K562 (cell line): ENCODE data around the gene UNC5B. TPM values are rescaled to one million over a fixed set of nuclear protein-coding genes. Genes with fewer than 3 reads are reported as not detected.

Experiments used
- ATAC-seq: fragments of 200-7000 bp; cut with Tn5 transposase; 3 replicates; pipeline ENCODE4 v1.9.1; 2020; ENCODE audit warnings: moderate library complexity
- BruUV-seq: library from RNA; stranded (reverse); fragments of 400-500 nt; replicated peaks from 2 replicates; lab custom pipeline; 2021; lab: Mats Ljungman, UMichigan
- CTCF ChIA-PET: fragments of 300-600 bp; formaldehyde crosslinking; extraction: SDS; loops from one replicate; lab custom pipeline; 2021; ENCODE audit warnings: low intra/inter-chr PET ratio; lab: Yijun Ruan, JAX
- POLR2A ChIA-PET: fragments of 300-600, 350-650 bp; sonication (Branson Sonifier 250); formaldehyde crosslinking; extraction: SDS; loops from one replicate; lab custom pipeline; 2021; ENCODE audit warnings: antibody characterized with exemption, inconsistent platforms; lab: Yijun Ruan, JAX
- DNase-seq, 4 experiments: peaks; one replicate each; pipeline versions ENCODE4 v3.0.0 to v3.0.0-alpha.2; 2011 to 2018; ENCODE audit warnings: low spot score in 3 of 4, mixed read lengths in 3 of 4; ENCODE audit errors: extremely low read depth in 1 of 4
- FAIRE-seq: peaks from 2 replicates; lab custom pipeline; 2011; peaks lifted over from hg19 to GRCh38; lab: Jason Lieb, UNC
- H2AFZ ChIP-seq: 2 replicates; pipeline ENCODE4 v1.6.0; 2011; ENCODE audit warnings: low read depth, low read length, control low read depth, inconsistent platforms
- H3K27ac ChIP-seq: fragments of 200-600 bp; 3 replicates; pipeline ENCODE4 v1.8.0; 2011; ENCODE audit warnings: low read depth, mild to moderate bottlenecking, control low read depth, inconsistent platforms, low read length, moderate library complexity, mixed read lengths; ENCODE audit errors: extremely low read depth
- H3K27me3 ChIP-seq, 2 experiments: fragments of 300-600 bp in 1 of 2; 2 replicates in 1 of 2; 3 replicates in 1 of 2; pipeline versions ENCODE4 v1.6.0 to v1.8.0; 2011; ENCODE audit warnings: inconsistent platforms in 2 of 2, low read length in 2 of 2, mild to moderate bottlenecking in 1 of 2, mixed read lengths in 1 of 2, moderate library complexity in 1 of 2; ENCODE audit not compliant: control insufficient read depth in 2 of 2, insufficient read depth in 2 of 2
- H3K36me3 ChIP-seq: fragments of 300-600 bp; 3 replicates; pipeline ENCODE4 v1.8.0; 2011; ENCODE audit warnings: mild to moderate bottlenecking, low read length, inconsistent platforms; ENCODE audit not compliant: control insufficient read depth, insufficient read depth
- H3K4me1 ChIP-seq, 2 experiments: fragments of 200-600 bp in 1 of 2; replicated peaks in 1 of 2; 2 replicates in 1 of 2; 3 replicates in 1 of 2; pipeline versions ENCODE4 v1.5.1 to v1.8.0; 2011; ENCODE audit warnings: inconsistent platforms in 2 of 2, low read length in 2 of 2, mild to moderate bottlenecking in 1 of 2, mixed read lengths in 1 of 2, moderate library complexity in 1 of 2; ENCODE audit not compliant: control insufficient read depth in 2 of 2, insufficient read depth in 2 of 2
- H3K4me2 ChIP-seq: 2 replicates; pipeline ENCODE4 v1.6.1; 2011; ENCODE audit warnings: low read length, control low read depth, inconsistent platforms, mixed read lengths; ENCODE audit not compliant: insufficient read depth
- H3K4me3 ChIP-seq: fragments of 200-600 bp; sonication (generic), shearing (Covaris generic); 2 replicates; pipeline ENCODE4 v1.5.1; 2016; ENCODE audit warnings: control low read depth, inconsistent platforms
- H3K79me2 ChIP-seq: fragments of 200-600 bp; 3 replicates; pipeline ENCODE4 v1.8.0; 2011; ENCODE audit warnings: low read length, inconsistent platforms; ENCODE audit not compliant: control insufficient read depth, insufficient read depth
- H3K9ac ChIP-seq, 2 experiments: 2 replicates each; pipeline versions ENCODE4 v1.6.0 to v1.6.1; 2011; ENCODE audit warnings: low read depth in 2 of 2, low read length in 2 of 2, control low read depth in 1 of 2, inconsistent platforms in 1 of 2, mild to moderate bottlenecking in 1 of 2, mixed read lengths in 1 of 2; ENCODE audit not compliant: insufficient read depth in 1 of 2
- H3K9me1 ChIP-seq: one replicate; pipeline ENCODE4 v1.6.0; 2011; ENCODE audit warnings: inconsistent platforms, mild to moderate bottlenecking, low read length, moderate library complexity; ENCODE audit not compliant: control insufficient read depth, insufficient read depth
- H3K9me3 ChIP-seq: replicated peaks from 2 replicates; pipeline ENCODE4 v1.5.1; 2011; ENCODE audit warnings: low read depth, low read length, inconsistent platforms; ENCODE audit not compliant: control insufficient read depth, insufficient read depth
- H4K20me1 ChIP-seq: replicated peaks from 2 replicates; pipeline ENCODE4 v1.6.1; 2011; ENCODE audit warnings: low read length, inconsistent platforms, mixed read lengths; ENCODE audit not compliant: control insufficient read depth, insufficient read depth
- ARID2 ChIP-seq: fragments of 450-650 bp; IDR thresholded peaks from 2 replicates; pipeline ENCODE4 v1.6.1; 2017; ENCODE audit warnings: antibody characterized with exemption, mild to moderate bottlenecking
- CC2D1A ChIP-seq: fragments of 450-650 bp; IDR thresholded peaks from 2 replicates; pipeline ENCODE4 v1.6.1; 2017; ENCODE audit warnings: mild to moderate bottlenecking
- E2F3 ChIP-seq: fragments of 250-450 bp; sonication (Bioruptor Pico); IDR thresholded peaks from 2 replicates; pipeline ENCODE4 v1.4.0; 2020; ENCODE audit warnings: mild to moderate bottlenecking
- KHSRP ChIP-seq: fragments of 450-650 bp; IDR thresholded peaks from 2 replicates; pipeline ENCODE4 v1.6.1; 2017
- SMC3 ChIP-seq: conservative IDR thresholded peaks from 2 replicates; pipeline ENCODE4 v1.6.1; 2011; ENCODE audit warnings: low read depth, low read length, improper control_type of control experiment; ENCODE audit not compliant: insufficient read depth
- SRF ChIP-seq, 2 experiments: fragments of 250-450, 450-650 bp in 1 of 2; sonication (Bioruptor Pico) in 1 of 2; sonication (generic) in 1 of 2; formaldehyde crosslinking; IDR thresholded peaks; 2 replicates each; pipeline versions ENCODE4 v1.5.0 to v1.5.1; 2020 to 2022; ENCODE audit warnings: mild to moderate bottlenecking in 1 of 2, missing genetic modification reagents in 1 of 2
- ZNF165 ChIP-seq: fragments of 250-450 bp; sonication (Bioruptor Pico); IDR thresholded peaks from 2 replicates; pipeline ENCODE4 v1.4.0; 2020; ENCODE audit warnings: borderline replicate concordance
- ZNF212 ChIP-seq: fragments of 450-650 bp; formaldehyde crosslinking; IDR thresholded peaks from 2 replicates; pipeline ENCODE4 v1.4.0; 2020; ENCODE audit warnings: mild to moderate bottlenecking
- ZZZ3 ChIP-seq: fragments of 450-650 bp; IDR thresholded peaks from 2 replicates; pipeline ENCODE4 v1.6.1; 2016; ENCODE audit warnings: antibody characterized with exemption, mild to moderate bottlenecking, moderate library complexity
- WGBS: fragments of 100-300 bp; shearing (Covaris generic); methylation state at CpG from one replicate; pipeline ENCODE4 v1.1.6; 2016; ENCODE audit warnings: low coverage, mixed read lengths; ENCODE audit not compliant: insufficient coverage; ENCODE audit errors: missing lambda C conversion rate; 5-methylcytosine and 5-hydroxymethylcytosine counted together
- in situ Hi-C: fragments of 300-500 bp; cut with MboI; formaldehyde crosslinking; loops from 4 replicates; pipeline ENCODE4 v1.15.0; 2018; ENCODE audit warnings: inconsistent platforms, mixed read lengths
- intact Hi-C: fragments of 100-400 bp; cut with micrococcal nuclease; formaldehyde crosslinking; loops from 2 replicates; pipeline ENCODE4 v1.14.2; 2022
- polyA plus RNA-seq, 8 experiments: library from polyadenylated mRNA; depleted of rRNA in 4 of 8; stranded (reverse) in 5 of 8; unstranded in 3 of 8; fragments of >200 nt; fragmentation: Nextera tagmentation in 2 of 8; fragmentation: Illumina TruSeq in 1 of 8; extraction: Ambion mirVana in 2 of 8; extraction: Trizol in 1 of 8; gene quantifications; 2 replicates each; pipeline versions ENCODE4 v1.2.1 to v1.2.3, GENCODE V29; 2011 to 2014; ENCODE audit warnings: inconsistent platforms in 1 of 8, missing spikeins in 1 of 8
- total RNA-seq, 7 experiments: library from RNA; depleted of rRNA in 6 of 7; stranded (reverse); fragments of >200 nt in 6 of 7; fragmentation: Illumina TruSeq in 2 of 7; extraction: Trizol in 2 of 7; gene quantifications; 2 replicates each; pipeline versions ENCODE4 v1.2.1 to v1.2.3, GENCODE V29; 2011 to 2021; ENCODE audit warnings: low replicate concordance in 1 of 7
- TF ChIP-seq, protein P1 (sequence below), 2 experiments: IDR thresholded peaks; 2 replicates each; pipeline ENCODE4 v1.6.1; 2011; ENCODE audit warnings: borderline replicate concordance in 1 of 2, control low read depth in 1 of 2, low read depth in 1 of 2, low read length in 1 of 2, mild to moderate bottlenecking in 1 of 2, mixed read lengths in 1 of 2, moderate library complexity in 1 of 2; ENCODE audit not compliant: insufficient read depth in 1 of 2, insufficient read length in 1 of 2, poor library complexity in 1 of 2, severe bottlenecking in 1 of 2; ENCODE audit errors: extremely low read depth in 1 of 2
- TF ChIP-seq, protein P2 (sequence below), 2 experiments: fragments of 450-650 bp; formaldehyde crosslinking in 1 of 2; IDR thresholded peaks; 2 replicates each; pipeline versions ENCODE4 v1.4.0 to v1.6.1; 2014 to 2020; ENCODE audit warnings: mild to moderate bottlenecking in 2 of 2, borderline replicate concordance in 1 of 2, low read depth in 1 of 2
- TF ChIP-seq, protein P3 (sequence below): fragments of 250-450 bp; sonication (Bioruptor Pico); IDR thresholded peaks from 2 replicates; pipeline ENCODE4 v1.5.0; 2021

Gene UNC5B
- total and polyA plus RNA-seq, 9 of the 15 experiments (the other 6 are each of a cell fraction or from before 2014, with no cell fraction given): 0.10 to 8.4 (median 2.1) TPM

DNA sequence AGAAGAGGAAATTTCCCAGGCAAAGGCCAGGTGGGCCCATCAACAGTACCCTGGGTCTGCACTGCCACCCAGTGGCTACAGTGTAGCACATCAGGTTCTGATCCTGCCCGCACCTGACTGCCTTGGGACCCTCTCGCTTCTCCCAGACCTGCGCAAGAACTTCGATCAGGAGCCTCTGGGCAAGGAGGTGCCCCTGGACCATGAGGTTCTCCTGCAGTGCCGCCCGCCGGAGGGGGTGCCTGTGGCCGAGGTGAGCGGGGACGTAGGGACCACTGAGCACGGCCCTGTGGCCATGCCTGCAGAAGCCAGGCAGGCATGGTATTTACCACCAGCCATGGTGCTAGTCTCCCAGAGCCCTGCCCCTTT, 72.8 kb downstream of the UNC5B start:
- no peaks in the 10 kb centered on the region for H3K9me3 ChIP-seq
- ChIA-PET CTCF (interaction anchor here (0.5 to 3.3 kb wide), 12 partner anchors 13 to 1063 kb away, joined by 3 to 15 read pairs (median 3); no protein-coding TSS in a partner anchor), POLR2A (interaction anchor here (0.8 to 1.2 kb wide), 4 partner anchors 9 to 31 kb away, joined by 3 read pairs; no protein-coding TSS in a partner anchor)
- no peaks in the 10 kb centered on the region for H3K9me1 ChIP-seq
- BruUV-seq: no TSS peak
- H3K79me2 ChIP-seq: no peaks in the 10 kb centered on the region
- H3K9ac ChIP-seq: no peak overlapping the region
- ATAC-seq: peak; percentile 85
- peak; percentile 69 to 87 (median 83) for DNase-seq
- no peak overlapping the region for H2AFZ ChIP-seq
- in situ Hi-C loops (loop anchor here (5.0 kb wide), 1 partner anchor 363 kb away; no protein-coding TSS in a partner anchor), intact Hi-C loops (loop anchor here (5.0 kb wide), 1 partner anchor 383 kb away; no protein-coding TSS in a partner anchor)
- H3K27me3 ChIP-seq: peaks cover 0 to 27% of the 10 kb centered on the region in 2 experiments; a peak in 2 of 5 replicates
- H3K36me3 ChIP-seq: no peaks in the 10 kb centered on the region
- WGBS: 27% methylated on average over 11 of the region's 11 CpGs
- H3K4me1 ChIP-seq: peaks cover 0 to 12% of the 10 kb centered on the region in 2 experiments; a peak in 3 of 5 replicates
- FAIRE-seq: peak; percentile 92
- no peak overlapping the region for H3K27ac ChIP-seq
- no peak overlapping the region for H3K4me2 ChIP-seq
- H3K4me3 ChIP-seq: no peak overlapping the region
- H4K20me1 ChIP-seq: peaks cover 15% of the 10 kb centered on the region
- TF ChIP-seq KHSRP: no peak
- TF ChIP-seq ZNF165 (CRISPR knock-in tag): no peak
- 0 out of 2 replicates have a peak, but pooled peaks have one; percentile 35 for TF ChIP-seq CC2D1A
- TF ChIP-seq, protein P1, sequence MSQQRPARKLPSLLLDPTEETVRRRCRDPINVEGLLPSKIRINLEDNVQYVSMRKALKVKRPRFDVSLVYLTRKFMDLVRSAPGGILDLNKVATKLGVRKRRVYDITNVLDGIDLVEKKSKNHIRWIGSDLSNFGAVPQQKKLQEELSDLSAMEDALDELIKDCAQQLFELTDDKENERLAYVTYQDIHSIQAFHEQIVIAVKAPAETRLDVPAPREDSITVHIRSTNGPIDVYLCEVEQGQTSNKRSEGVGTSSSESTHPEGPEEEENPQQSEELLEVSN (IDR thresholded peaks at IDR 0.05; ENCODE audit: borderline replicate concordance in 1 of 2, extremely low read depth in 1 of 2, insufficient read depth in 1 of 2, insufficient read length in 1 of 2, low read depth in 1 of 2, low read length in 1 of 2, poor library complexity in 1 of 2, severe bottlenecking in 1 of 2): peak in 1 of 2 experiments; percentile 9
- TF ChIP-seq ZZZ3: no peak
- TF ChIP-seq ARID2: peak; percentile 56
- TF ChIP-seq, protein P2, sequence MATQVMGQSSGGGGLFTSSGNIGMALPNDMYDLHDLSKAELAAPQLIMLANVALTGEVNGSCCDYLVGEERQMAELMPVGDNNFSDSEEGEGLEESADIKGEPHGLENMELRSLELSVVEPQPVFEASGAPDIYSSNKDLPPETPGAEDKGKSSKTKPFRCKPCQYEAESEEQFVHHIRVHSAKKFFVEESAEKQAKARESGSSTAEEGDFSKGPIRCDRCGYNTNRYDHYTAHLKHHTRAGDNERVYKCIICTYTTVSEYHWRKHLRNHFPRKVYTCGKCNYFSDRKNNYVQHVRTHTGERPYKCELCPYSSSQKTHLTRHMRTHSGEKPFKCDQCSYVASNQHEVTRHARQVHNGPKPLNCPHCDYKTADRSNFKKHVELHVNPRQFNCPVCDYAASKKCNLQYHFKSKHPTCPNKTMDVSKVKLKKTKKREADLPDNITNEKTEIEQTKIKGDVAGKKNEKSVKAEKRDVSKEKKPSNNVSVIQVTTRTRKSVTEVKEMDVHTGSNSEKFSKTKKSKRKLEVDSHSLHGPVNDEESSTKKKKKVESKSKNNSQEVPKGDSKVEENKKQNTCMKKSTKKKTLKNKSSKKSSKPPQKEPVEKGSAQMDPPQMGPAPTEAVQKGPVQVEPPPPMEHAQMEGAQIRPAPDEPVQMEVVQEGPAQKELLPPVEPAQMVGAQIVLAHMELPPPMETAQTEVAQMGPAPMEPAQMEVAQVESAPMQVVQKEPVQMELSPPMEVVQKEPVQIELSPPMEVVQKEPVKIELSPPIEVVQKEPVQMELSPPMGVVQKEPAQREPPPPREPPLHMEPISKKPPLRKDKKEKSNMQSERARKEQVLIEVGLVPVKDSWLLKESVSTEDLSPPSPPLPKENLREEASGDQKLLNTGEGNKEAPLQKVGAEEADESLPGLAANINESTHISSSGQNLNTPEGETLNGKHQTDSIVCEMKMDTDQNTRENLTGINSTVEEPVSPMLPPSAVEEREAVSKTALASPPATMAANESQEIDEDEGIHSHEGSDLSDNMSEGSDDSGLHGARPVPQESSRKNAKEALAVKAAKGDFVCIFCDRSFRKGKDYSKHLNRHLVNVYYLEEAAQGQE (IDR thresholded peaks at IDR 0.05; ENCODE audit: borderline replicate concordance): peak; percentile 73
- TF ChIP-seq, protein P2 (CRISPR knock-in tag; IDR thresholded peaks at IDR 0.05; ENCODE audit: low read depth): no peak
- TF ChIP-seq SMC3: peak; percentile 76
- TF ChIP-seq, protein P3, sequence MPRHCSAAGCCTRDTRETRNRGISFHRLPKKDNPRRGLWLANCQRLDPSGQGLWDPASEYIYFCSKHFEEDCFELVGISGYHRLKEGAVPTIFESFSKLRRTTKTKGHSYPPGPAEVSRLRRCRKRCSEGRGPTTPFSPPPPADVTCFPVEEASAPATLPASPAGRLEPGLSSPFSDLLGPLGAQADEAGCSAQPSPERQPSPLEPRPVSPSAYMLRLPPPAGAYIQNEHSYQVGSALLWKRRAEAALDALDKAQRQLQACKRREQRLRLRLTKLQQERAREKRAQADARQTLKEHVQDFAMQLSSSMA (CRISPR knock-in tag): no peak
- no peak for TF ChIP-seq SRF (CRISPR knock-in tag; IDR thresholded peaks at IDR 0.05)
- no peak for TF ChIP-seq ZNF212 (CRISPR knock-in tag)
- peak; percentile 22; the same call in 1 of the 2 replicates for TF ChIP-seq E2F3 (CRISPR knock-in tag)
